DMS114 treated with DMSO at 0.1 percent for 48 hours (cell line): ENCODE results near the gene PDLIM4.

ENCODE experiments used
- DNase-seq: peaks from one replicate; lab custom pipeline; 2025; ENCODE audit not compliant: unreplicated experiment; lab: John Stamatoyannopoulos, UW

PDLIM4 gene

GRCh38 chr5:132303589-132303988 is 46.1 kb downstream of the PDLIM4 start:
- DNase-seq = no peak

DNA sequence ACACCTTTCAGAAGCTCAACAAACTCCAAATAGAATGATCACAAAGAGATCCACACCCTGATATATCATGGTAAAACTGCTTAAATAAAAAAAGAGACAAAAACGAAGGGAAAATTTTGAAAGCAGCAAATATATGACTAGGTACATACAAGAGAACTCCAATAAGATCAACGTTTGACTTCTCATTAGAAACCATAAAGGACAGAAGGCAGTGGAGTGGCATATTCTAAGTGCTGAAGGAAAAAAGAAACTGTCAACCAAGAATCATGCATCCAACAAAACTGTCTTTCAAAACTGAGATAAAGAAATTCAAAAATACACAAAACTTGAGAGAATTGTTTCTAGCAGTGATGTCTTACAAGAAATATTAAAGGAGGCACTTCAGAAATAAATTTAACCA is 47.9 kb downstream of the PDLIM4 start:
- DNase-seq = no peak

DNA sequence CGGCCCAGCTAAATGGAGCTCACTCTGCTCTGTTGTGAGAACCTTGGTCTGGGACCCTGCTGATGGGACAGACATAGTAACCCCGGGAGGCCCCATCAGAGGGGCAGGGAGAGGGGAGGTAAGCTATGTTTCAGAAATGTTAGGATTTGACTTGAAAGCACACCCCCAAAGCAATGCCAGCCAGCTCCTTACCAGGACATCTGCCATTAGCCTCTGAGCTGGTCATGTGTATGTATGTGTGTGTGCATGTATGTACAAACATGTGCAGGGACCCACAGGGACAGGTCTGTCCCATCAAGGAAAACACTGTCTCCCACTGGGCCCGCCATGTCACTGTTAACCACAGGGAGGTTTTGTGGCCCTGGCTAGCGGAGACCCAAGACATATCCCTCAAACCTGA is 51.2 kb downstream of the PDLIM4 start:
- DNase-seq = no peak

DNA sequence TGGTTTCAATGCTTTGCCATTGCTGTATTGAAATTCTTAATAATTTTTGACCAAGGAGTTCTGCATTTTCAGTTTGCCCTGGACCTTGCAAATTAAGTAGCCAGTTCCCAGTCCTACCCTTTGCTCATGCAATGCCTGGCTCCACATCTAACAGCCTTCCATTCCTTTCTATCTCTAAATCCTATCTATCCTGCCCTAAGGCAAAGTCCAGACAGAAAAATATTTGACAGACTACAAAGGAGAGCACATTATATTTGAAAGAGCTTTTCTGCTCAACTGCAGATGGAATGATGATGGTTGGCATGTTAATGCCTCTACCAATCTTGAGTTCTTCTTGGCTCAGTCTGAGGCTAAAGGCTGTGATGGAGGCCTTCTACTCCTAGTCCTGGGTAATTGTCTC is 52.2 kb downstream of the PDLIM4 start:
- DNase-seq = no peak

GRCh38 chr5:132310141-132310834 is 52.8 kb downstream of the PDLIM4 start:
- no peak for DNase-seq

DNA sequence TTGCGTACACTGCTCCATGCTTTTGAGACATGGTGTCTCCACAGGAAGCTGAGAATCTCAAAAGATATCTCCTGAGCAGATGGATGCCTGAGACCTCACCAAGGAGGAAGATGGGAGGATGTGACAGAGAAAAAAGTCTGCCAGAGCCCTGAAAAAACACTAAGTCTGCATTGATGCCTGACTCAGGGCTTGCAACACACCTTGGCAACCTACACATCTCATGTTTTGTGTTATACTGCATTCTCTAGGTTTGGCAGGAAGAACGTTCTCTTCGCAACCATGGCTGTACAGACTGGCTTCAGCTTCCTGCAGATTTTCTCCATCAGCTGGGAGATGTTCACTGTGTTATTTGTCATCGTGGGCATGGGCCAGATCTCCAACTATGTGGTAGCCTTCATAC is 55.9 kb downstream of the PDLIM4 start:
- DNase-seq = no peak

- DNase-seq = no peak
Observed at GRCh38 chr5:132313961-132314432, 56.5 kb downstream of the PDLIM4 start.

DNA sequence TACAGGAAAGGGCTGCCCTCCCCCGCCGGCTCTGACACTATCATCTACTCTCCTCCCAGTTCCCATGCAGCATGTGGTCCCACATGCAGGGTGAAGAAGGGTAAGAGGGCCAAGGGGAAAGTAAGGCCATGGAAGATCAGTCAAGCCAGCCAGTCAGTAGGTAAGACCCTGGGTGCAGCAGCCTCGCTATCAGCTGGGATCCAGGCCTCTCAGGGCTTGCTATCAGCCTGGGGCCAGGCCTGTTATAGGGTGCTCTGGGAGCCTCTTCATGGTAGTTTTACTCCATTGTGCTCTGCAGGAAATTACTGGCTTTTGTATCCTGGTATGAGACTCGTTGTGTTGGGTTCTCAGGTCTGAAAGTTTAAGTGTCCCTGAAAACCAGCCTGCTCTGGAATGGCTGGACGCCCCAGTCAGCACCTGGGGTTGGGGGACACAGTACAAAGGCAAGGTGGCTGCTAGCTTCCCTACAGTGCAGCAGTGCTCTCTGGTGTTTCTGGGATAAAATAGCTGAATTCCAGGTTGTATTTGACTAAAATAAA is 58.1 kb downstream of the PDLIM4 start:
- no peak for DNase-seq

GRCh38 chr5:132319975-132320374 is 62.5 kb downstream of the PDLIM4 start:
- DNase-seq = no peak

GRCh38 chr5:132321109-132321721 is 63.7 kb downstream of the PDLIM4 start:
- DNase-seq = no peak

DNA sequence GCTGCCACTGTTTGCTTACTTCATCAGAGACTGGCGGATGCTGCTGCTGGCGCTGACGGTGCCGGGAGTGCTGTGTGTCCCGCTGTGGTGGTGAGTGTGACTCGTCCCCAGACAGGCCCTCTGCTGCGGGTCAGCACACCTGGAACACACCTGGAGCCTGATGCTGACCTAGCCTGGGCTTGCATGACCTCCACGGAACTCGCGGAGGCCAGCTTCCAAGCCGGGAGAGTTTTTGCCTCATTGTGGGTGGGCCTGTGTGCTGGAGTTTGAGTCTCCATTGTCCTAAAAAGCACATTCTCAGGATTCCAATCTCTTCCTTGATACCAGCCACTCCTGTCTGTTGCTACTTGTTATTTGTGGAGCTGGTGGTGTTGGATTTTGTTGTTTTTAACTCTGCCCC is 64.8 kb downstream of the PDLIM4 start:
- no peak for DNase-seq
